B cell (primary cell): ENCODE measurements around the gene WIF1. TPM values are rescaled to one million over a fixed set of nuclear protein-coding genes. Genes with fewer than 3 reads are reported as not detected.

Experiments used
- ATAC-seq: fragments of 200-7000 bp; cut with Tn5 transposase; one replicate; pipeline ENCODE4 v1.10.0; 2021; ENCODE audit warnings: low read depth, mild to moderate bottlenecking, moderate number of reproducible peaks, moderate library complexity
- CTCF ChIA-PET: fragments of 350-600 bp; sonication (Branson Sonifier 250); formaldehyde crosslinking; loops from one replicate; lab custom pipeline; 2021; ENCODE audit warnings: antibody characterized with exemption, inconsistent platforms; lab: Charles Lee
- POLR2A ChIA-PET: fragments of 350-600 bp; sonication (Branson Sonifier 250); formaldehyde crosslinking; loops from one replicate; lab custom pipeline; 2021; ENCODE audit warnings: antibody characterized with exemption; lab: Charles Lee
- DNase-seq: peaks from one replicate; pipeline ENCODE4 v3.0.0; 2013
- H2AFZ ChIP-seq: 2 replicates; pipeline ENCODE4 v1.6.1; 2012; ENCODE audit warnings: mild to moderate bottlenecking, low read depth, low read length; ENCODE audit not compliant: insufficient read depth, poor library complexity, severe bottlenecking
- H3K27ac ChIP-seq, 2 donors: 1 replicate in 1 of 2; 2 replicates in 1 of 2; pipeline ENCODE4 v1.5.1; 2012 to 2013; ENCODE audit warnings: low read length in 2 of 2, mild to moderate bottlenecking in 2 of 2, moderate library complexity in 1 of 2
- H3K27me3 ChIP-seq, 4 experiments: fragments of 200-600 bp in 1 of 4; sonication (generic) in 1 of 4; replicated peaks in 1 of 4; 1 replicate in 2 of 4; 2 replicates in 2 of 4; pipeline versions ENCODE4 v1.6.1 to v1.7.0; 2013 to 2016; ENCODE audit warnings: low read length in 3 of 4, mild to moderate bottlenecking in 2 of 4, mixed read lengths in 1 of 4, moderate library complexity in 1 of 4; ENCODE audit not compliant: insufficient read depth in 4 of 4, control insufficient read depth in 3 of 4; ENCODE audit errors: control extremely low read depth in 1 of 4
- H3K36me3 ChIP-seq, 2 experiments: replicated peaks in 1 of 2; 1 replicate in 1 of 2; 2 replicates in 1 of 2; pipeline versions ENCODE4 v1.6.1 to v1.7.1; 2013; ENCODE audit warnings: low read length in 1 of 2; ENCODE audit not compliant: insufficient read depth in 2 of 2, control insufficient read depth in 1 of 2; ENCODE audit errors: control extremely low read depth in 1 of 2, extremely low read depth in 1 of 2
- H3K4me1 ChIP-seq, 2 donors: fragments of 200-600 bp in 1 of 2; sonication (generic) in 1 of 2; 1 replicate in 1 of 2; 2 replicates in 1 of 2; pipeline versions ENCODE4 v1.5.1 to v1.6.1; 2013 to 2017; ENCODE audit warnings: low read length in 2 of 2; ENCODE audit not compliant: control insufficient read depth in 2 of 2, insufficient read depth in 2 of 2
- H3K4me2 ChIP-seq: replicated peaks from 2 replicates; pipeline ENCODE3; 2012; ENCODE audit warnings: mild to moderate bottlenecking, low read depth, low read length; ENCODE audit not compliant: poor library complexity, severe bottlenecking
- H3K4me3 ChIP-seq, 5 experiments: fragments of 200-600 bp in 1 of 5; sonication (generic) in 1 of 5; 1 replicate in 3 of 5; 2 replicates in 2 of 5; pipeline versions ENCODE4 v1.5.1 to v1.7.0; 2011 to 2016; ENCODE audit warnings: low read length in 4 of 5, mild to moderate bottlenecking in 4 of 5, low read depth in 2 of 5, control low read depth in 1 of 5, moderate library complexity in 1 of 5; ENCODE audit not compliant: insufficient read depth in 1 of 5; ENCODE audit errors: control extremely low read depth in 1 of 5, extremely low read depth in 1 of 5
- H3K79me2 ChIP-seq: fragments of 200-600 bp; sonication (generic); one replicate; pipeline ENCODE4 v1.6.0; 2016; ENCODE audit warnings: low read length; ENCODE audit not compliant: control insufficient read depth, insufficient read depth
- H3K9ac ChIP-seq: fragments of 200-600 bp; sonication (generic); 2 replicates; pipeline ENCODE4 v1.6.1; 2017; ENCODE audit warnings: mild to moderate bottlenecking, low read length, moderate library complexity
- H3K9me3 ChIP-seq, 3 donors: one replicate each; pipeline versions ENCODE4 v1.6.1 to v1.7.1; 2013; ENCODE audit warnings: low read length in 2 of 3; ENCODE audit not compliant: control insufficient read depth in 2 of 3, insufficient read depth in 1 of 3; ENCODE audit errors: control extremely low read depth in 1 of 3
- H4K20me1 ChIP-seq: 2 replicates; pipeline ENCODE4 v1.6.0; 2012; ENCODE audit warnings: mild to moderate bottlenecking, low read length; ENCODE audit not compliant: insufficient read depth, control insufficient read depth, poor library complexity, severe bottlenecking
- H3K27ac Mint-ChIP-seq: one replicate; pipeline ENCODE4 v1.8.0; 2021; ENCODE audit warnings: mixed read lengths
- H3K27me3 Mint-ChIP-seq: one replicate; pipeline ENCODE4 v1.8.0; 2021; ENCODE audit warnings: mixed read lengths
- H3K4me1 Mint-ChIP-seq: one replicate; pipeline ENCODE4 v1.8.0; 2021; ENCODE audit warnings: mixed read lengths
- H3K4me3 Mint-ChIP-seq: one replicate; pipeline ENCODE4 v1.8.0; 2021; ENCODE audit warnings: mixed read lengths
- H3K9me3 Mint-ChIP-seq: one replicate; pipeline ENCODE4 v1.8.0; 2022; ENCODE audit warnings: mixed read lengths; ENCODE audit not compliant: insufficient read depth
- EZH2 ChIP-seq: IDR thresholded peaks from 2 replicates; pipeline ENCODE4 v1.6.1; 2012; ENCODE audit warnings: borderline replicate concordance, low read depth, mild to moderate bottlenecking, moderate library complexity, low read length; ENCODE audit not compliant: insufficient read depth, poor library complexity, severe bottlenecking
- WGBS: methylation state at CpG from one replicate; pipeline ENCODE4 v1.1.5; 2013; ENCODE audit warnings: missing lambda C conversion rate; ENCODE audit not compliant: insufficient coverage; 5-methylcytosine and 5-hydroxymethylcytosine counted together
- intact Hi-C: fragments of 100-400 bp; cut with micrococcal nuclease; formaldehyde crosslinking; loops from one replicate; pipeline ENCODE4 v1.10.0; 2022
- polyA plus RNA-seq: library from polyadenylated mRNA; depleted of rRNA; stranded (reverse); fragments of >200 nt; gene quantifications from 2 replicates; pipeline ENCODE4 v1.2.3, GENCODE V29; 2012
- total RNA-seq, 2 donors: library from RNA; stranded (reverse); fragments of 120-200 nt in 1 of 2; gene quantifications; 1 replicate in 1 of 2; 2 replicates in 1 of 2; pipeline versions ENCODE4 v1.2.3 to v1.2.4, GENCODE V29; 2013 to 2022
- TF ChIP-seq, protein P1 (sequence below): fragments of 200-600 bp; IDR thresholded peaks from one replicate; pipeline ENCODE4 v1.8.0; 2022; ENCODE audit warnings: antibody characterized with exemption, mild to moderate bottlenecking

WIF1 gene
- total and polyA plus RNA-seq, 2 donors (not counting 1 experiment from before 2014, with no cell fraction given) = not detected

DNA sequence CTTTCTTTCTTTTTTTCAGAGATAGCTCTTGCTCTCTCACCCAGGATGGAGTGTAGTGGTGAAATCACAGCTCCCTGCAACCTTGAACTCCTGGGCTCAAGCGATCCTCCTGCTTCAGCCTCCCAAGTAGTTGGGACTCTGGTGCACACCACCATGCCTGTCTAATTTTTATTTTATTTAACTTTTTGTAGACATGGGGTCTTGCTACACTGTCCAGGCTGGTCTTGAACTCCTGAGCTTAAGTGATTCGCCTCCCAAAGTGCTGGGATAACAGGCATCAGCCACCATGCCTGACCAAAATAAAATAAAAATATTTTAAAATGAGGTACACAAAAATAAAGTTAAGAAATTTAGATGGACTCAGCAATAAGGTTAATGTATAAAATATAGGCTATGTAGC is 43.1 kb upstream of the WIF1 start:
- DNase-seq (no peak), ATAC-seq (no peak)
- H3K9me3 Mint-ChIP-seq = no peaks in the 10 kb centered on the region
- H3K4me3 ChIP-seq = no peak overlapping the region
- no peaks in the 10 kb centered on the region for H3K9me3 ChIP-seq
- no peaks in the 10 kb centered on the region for H4K20me1 ChIP-seq
- no peak overlapping the region for H2AFZ ChIP-seq
- WGBS = no CpG with 5 or more reads among the region's 2 CpGs
- ChIA-PET POLR2A (no interaction called here), CTCF (no interaction called here)
- H3K27me3 Mint-ChIP-seq = peaks cover 11% of the 10 kb centered on the region
- peaks cover 0 to 6% of the 10 kb centered on the region in 2 donors for H3K4me1 ChIP-seq
- H3K4me3 Mint-ChIP-seq = no peak overlapping the region
- H3K79me2 ChIP-seq = peaks cover 25% of the 10 kb centered on the region
- no peak overlapping the region for H3K27ac Mint-ChIP-seq
- H3K9ac ChIP-seq = no peak overlapping the region
- H3K36me3 ChIP-seq = no peaks in the 10 kb centered on the region
- peaks cover 0 to 6% (median 2%) of the 10 kb centered on the region in 4 experiments for H3K27me3 ChIP-seq
- TF ChIP-seq, protein P1, sequence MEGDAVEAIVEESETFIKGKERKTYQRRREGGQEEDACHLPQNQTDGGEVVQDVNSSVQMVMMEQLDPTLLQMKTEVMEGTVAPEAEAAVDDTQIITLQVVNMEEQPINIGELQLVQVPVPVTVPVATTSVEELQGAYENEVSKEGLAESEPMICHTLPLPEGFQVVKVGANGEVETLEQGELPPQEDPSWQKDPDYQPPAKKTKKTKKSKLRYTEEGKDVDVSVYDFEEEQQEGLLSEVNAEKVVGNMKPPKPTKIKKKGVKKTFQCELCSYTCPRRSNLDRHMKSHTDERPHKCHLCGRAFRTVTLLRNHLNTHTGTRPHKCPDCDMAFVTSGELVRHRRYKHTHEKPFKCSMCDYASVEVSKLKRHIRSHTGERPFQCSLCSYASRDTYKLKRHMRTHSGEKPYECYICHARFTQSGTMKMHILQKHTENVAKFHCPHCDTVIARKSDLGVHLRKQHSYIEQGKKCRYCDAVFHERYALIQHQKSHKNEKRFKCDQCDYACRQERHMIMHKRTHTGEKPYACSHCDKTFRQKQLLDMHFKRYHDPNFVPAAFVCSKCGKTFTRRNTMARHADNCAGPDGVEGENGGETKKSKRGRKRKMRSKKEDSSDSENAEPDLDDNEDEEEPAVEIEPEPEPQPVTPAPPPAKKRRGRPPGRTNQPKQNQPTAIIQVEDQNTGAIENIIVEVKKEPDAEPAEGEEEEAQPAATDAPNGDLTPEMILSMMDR = no peak
- TF ChIP-seq EZH2 = no peak
- H3K27ac ChIP-seq = no peak overlapping the region
- intact Hi-C loops = no loop called here
- peaks cover 2% of the 10 kb centered on the region for H3K4me1 Mint-ChIP-seq
- no peak overlapping the region for H3K4me2 ChIP-seq

DNA sequence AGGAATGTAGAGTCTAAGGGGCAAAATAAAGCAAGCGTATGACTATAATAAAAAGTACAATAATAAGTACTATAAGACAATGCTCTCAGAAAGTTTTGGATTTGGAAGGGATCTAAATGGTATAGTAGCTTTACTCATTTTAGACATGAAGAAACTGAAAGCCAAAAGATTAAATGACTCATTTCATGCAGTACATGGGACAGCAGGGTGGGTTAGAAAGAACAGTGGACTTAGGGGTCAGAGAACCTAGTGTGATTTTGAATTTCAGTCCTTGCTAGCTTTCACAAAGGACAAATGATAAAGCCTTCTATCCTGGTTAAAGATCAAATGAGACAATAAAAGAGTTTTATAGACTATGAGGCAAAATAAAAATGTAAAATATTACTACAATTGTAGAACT is 41.5 kb upstream of the WIF1 start:
- H3K27me3 ChIP-seq = peaks cover 0 to 6% (median 2%) of the 10 kb centered on the region in 4 experiments
- H2AFZ ChIP-seq = no peak overlapping the region
- DNase-seq = no peak
- Mint-ChIP-seq H3K27me3 (peaks cover 11% of the 10 kb centered on the region), H3K9me3 (no peaks in the 10 kb centered on the region), H3K27ac (no peak overlapping the region), H3K4me1 (no peaks in the 10 kb centered on the region), H3K4me3 (no peak overlapping the region)
- H3K27ac ChIP-seq = no peak overlapping the region
- ChIA-PET POLR2A (no interaction called here), CTCF (no interaction called here)
- ATAC-seq = no peak
- H3K4me2 ChIP-seq = no peak overlapping the region
- no peak overlapping the region for H3K9ac ChIP-seq
- H4K20me1 ChIP-seq = no peaks in the 10 kb centered on the region
- H3K36me3 ChIP-seq = no peaks in the 10 kb centered on the region
- no peaks in the 10 kb centered on the region for H3K4me1 ChIP-seq
- no CpG with 5 or more reads among the region's 1 CpG for WGBS
- peaks cover 10% of the 10 kb centered on the region for H3K79me2 ChIP-seq
- H3K4me3 ChIP-seq = no peak overlapping the region
- TF ChIP-seq EZH2 = no peak
- TF ChIP-seq, protein P1 = no peak
- intact Hi-C loops = no loop called here
- H3K9me3 ChIP-seq = no peaks in the 10 kb centered on the region
